HG03439 (cell line): ENCODE results near the gene PMEL.
"Not testable (repeated sequence)": the region's sequence is repeated elsewhere in the genome, so short reads cannot be mapped to it uniquely, and the experiment has no call there.

Experiments
- ATAC-seq: cut with Tn5 transposase; IDR thresholded peaks from one replicate; pipeline ENCODE4 v1.9.1; 2021; ENCODE audit warnings: mild to moderate bottlenecking, moderate library complexity; ENCODE audit not compliant: unreplicated experiment

The PMEL gene

DNA sequence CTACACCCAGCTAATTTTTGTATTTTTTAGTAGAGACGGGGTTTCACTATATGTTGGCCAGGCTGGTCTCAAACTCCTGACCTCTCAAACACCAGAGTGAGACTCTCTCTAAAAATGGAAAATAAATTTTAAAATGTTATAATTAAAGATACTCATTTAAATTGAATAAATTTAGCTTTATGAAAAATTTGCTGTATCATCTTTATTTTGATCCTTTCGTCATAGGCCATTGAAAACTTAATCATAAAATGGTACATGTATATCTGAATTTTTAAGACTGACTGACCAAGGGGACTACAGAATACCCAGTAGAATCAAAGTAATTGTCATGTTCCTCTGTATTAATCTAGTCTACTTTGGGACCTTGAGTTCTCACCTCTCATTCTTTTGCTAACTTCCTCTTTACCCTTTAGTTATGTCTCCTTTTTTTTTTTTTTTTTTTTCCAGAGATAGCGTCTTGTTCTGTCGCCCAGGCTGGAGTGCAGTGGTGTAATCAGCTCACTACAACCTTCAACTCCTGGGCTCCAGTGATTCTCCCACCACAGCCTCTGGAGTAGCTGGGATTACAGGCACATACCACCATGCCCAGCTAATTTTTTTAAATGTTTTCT is 17.5 kb upstream of the PMEL start:
- no peak for ATAC-seq

- no peak for ATAC-seq
Observed at GRCh38 chr12:55982319-55982936, 16.6 kb upstream of the PMEL start.

DNA sequence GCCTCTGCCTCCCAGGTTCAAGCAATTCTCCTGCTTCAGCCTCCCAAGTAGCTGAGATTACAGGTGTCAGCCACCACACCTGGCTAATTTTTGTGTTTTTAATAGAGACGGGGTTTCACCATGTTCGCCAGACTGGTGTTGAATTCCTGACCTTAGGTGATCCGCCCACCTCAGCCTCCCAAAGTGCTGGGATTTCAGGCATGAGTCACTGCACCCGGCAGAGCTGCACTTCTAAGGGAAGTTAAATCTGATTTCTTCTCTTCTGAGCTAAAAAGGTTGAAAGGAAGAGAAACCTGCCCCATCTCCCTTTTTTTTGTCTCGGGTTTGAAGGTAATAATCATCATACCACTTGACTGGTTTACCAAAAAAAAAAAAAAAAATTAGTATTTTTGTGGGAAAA is 16.0 kb upstream of the PMEL start:
- not testable (repeated sequence) for ATAC-seq

- ATAC-seq, result no peak
Observed at GRCh38 chr12:55979069-55979468, 13.2 kb upstream of the PMEL start.

GRCh38 chr12:55978393-55978792 is 12.6 kb upstream of the PMEL start:
- ATAC-seq, result no peak

GRCh38 chr12:55974308-55974730 is 8.5 kb upstream of the PMEL start:
- peak; percentile 12 for ATAC-seq

- peak; percentile 94 for ATAC-seq
Observed at GRCh38 chr12:55973599-55974307, 7.9 kb upstream of the PMEL start, which contains the start of gene RAB5B. Gene RAB5B (plus strand): TSS chr12:55974078. CDS start chr12:55986961, 12,883 bp downstream.

GRCh38 chr12:55972911-55973598 is 7.2 kb upstream of the PMEL start:
- ATAC-seq, result no peak

- ATAC-seq, result no peak
Observed at GRCh38 chr12:55972456-55972855, 6.6 kb upstream of the PMEL start.

- ATAC-seq, result no peak
Observed at GRCh38 chr12:55972042-55972441, 6.2 kb upstream of the PMEL start.

- no peak for ATAC-seq
Observed at GRCh38 chr12:55970775-55971174, 4.9 kb upstream of the PMEL start.

- ATAC-seq, result no peak
Observed at GRCh38 chr12:55969356-55969755, 3.5 kb upstream of the PMEL start.

DNA sequence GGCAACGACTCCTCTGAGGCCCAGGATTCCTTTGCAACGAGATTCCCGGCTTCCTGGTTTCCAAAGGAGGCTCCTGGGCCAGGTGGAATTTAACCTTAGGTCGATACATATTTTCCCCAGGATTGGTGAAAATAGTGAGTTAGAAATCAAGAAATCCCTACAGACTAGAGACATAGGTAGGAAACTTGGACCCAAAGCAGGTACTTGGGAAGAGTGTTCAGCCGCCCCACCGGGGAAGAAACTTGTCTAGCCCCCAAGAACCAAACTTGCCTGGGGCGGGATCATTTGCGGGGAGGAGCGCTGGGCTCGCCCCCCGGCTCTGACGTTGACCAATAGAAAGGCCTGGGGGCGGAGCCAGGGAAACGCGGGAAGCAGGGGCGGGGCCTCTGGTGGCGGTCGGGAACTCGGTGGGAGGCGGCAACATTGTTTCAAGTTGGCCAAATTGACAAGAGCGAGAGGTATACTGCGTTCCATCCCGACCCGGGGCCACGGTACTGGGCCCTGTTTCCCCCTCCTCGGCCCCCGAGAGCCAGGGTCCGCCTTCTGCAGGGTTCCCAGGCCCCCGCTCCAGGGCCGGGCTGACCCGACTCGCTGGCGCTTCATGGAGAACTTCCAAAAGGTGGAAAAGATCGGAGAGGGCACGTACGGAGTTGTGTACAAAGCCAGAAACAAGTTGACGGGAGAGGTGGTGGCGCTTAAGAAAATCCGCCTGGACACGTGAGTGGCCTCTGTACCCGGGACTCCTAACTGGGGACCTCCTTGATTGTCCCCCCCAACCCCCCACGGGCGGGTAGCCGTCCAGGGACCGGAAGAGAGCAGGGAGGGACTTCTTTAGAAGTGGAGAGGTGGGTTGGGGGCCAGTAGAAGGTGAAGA is 803 bp upstream of the PMEL start, which contains the start of gene CDK2:
CDK2 (plus strand) TSS at position 423 of the 874 bp plus-strand sequence; CDS start at position 602, 179 bp downstream.
- ATAC-seq, result peak; percentile 93

- no peak for ATAC-seq
Observed at GRCh38 chr12:55965240-55965639, 602 bp downstream of the PMEL start.

GRCh38 chr12:55963760-55964159 is 2.1 kb downstream of the PMEL start:
- ATAC-seq, result no peak

- no peak for ATAC-seq
Observed at GRCh38 chr12:55957106-55957859, 8.6 kb downstream of the PMEL start.

- ATAC-seq, result no peak
Observed at GRCh38 chr12:55955800-55956508, 9.9 kb downstream of the PMEL start.

- no peak for ATAC-seq
Observed at GRCh38 chr12:55955344-55955743, 10.5 kb downstream of the PMEL start.

DNA sequence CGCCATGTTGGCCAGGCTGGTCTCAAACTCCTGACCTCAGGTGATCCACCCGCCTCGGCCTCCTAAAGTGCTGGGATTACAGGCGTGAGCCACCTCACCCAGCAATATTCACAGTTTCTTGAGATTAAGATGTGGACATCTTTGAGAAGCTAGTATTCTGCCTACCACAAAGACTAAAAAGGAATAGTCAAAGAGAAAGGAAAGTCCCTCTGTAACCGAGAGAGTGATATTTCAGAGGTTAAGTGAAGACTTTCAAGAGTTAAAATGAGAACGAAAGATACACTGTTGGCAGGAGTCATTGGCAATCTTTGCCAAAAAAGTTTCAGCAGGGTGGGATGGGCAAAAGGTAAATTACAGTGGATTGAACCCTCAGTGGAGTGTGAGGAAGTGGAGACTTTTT is 19.3 kb downstream of the PMEL start:
- no peak for ATAC-seq
